C4-2B (cell line): ENCODE measurements around the gene AGR2.

Source experiments
- ZFX ChIP-seq: fragments of 450-650 bp; IDR thresholded peaks from 2 replicates; pipeline ENCODE4 v1.6.1; 2017
- TF ChIP-seq, protein P1 (sequence below): fragments of 450-650 bp; conservative IDR thresholded peaks from 2 replicates; pipeline ENCODE4 v1.5.1; 2017; ENCODE audit warnings: mild to moderate bottlenecking

DNA sequence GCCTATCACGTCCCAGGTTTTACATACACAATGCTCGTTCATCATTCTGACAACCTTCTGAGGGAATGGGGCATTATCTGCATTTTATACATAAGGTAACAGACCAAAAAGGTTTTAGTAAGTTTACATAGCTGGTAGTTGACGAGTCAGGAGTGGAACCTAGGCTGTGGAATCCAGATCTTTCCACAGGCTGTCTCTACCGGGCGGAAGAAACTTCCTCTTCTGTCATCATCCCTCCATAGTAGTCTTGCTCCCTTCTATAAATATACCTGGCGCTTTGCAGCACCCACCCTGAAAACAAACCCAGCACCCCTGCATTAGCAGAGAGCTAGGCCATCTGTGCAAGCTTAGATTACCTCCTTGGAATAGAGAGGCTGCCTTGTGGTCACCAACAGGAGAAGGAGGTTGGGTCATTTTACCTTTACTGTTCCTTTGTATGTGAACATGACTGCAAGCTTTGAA lies 49.9 kb downstream of the AGR2 start:
- TF ChIP-seq, protein P1, sequence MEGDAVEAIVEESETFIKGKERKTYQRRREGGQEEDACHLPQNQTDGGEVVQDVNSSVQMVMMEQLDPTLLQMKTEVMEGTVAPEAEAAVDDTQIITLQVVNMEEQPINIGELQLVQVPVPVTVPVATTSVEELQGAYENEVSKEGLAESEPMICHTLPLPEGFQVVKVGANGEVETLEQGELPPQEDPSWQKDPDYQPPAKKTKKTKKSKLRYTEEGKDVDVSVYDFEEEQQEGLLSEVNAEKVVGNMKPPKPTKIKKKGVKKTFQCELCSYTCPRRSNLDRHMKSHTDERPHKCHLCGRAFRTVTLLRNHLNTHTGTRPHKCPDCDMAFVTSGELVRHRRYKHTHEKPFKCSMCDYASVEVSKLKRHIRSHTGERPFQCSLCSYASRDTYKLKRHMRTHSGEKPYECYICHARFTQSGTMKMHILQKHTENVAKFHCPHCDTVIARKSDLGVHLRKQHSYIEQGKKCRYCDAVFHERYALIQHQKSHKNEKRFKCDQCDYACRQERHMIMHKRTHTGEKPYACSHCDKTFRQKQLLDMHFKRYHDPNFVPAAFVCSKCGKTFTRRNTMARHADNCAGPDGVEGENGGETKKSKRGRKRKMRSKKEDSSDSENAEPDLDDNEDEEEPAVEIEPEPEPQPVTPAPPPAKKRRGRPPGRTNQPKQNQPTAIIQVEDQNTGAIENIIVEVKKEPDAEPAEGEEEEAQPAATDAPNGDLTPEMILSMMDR, result no peak
- no peak for TF ChIP-seq ZFX
